ENCODE measurements around the gene PCK1. TPM values are rescaled to one million over a fixed set of nuclear protein-coding genes. Genes with fewer than 3 reads are reported as not detected.
A peak's percentile ranks its signal among the peaks of the same experiment; 100 is the strongest.
"Not testable (repeated sequence)": the region's sequence is repeated elsewhere in the genome, so short reads cannot be mapped to it uniquely, and the experiment has no call there.

Gene PCK1
- total RNA-seq (2021) = not detected in 2 replicates
- long read RNA-seq = 0 reads

DNA sequence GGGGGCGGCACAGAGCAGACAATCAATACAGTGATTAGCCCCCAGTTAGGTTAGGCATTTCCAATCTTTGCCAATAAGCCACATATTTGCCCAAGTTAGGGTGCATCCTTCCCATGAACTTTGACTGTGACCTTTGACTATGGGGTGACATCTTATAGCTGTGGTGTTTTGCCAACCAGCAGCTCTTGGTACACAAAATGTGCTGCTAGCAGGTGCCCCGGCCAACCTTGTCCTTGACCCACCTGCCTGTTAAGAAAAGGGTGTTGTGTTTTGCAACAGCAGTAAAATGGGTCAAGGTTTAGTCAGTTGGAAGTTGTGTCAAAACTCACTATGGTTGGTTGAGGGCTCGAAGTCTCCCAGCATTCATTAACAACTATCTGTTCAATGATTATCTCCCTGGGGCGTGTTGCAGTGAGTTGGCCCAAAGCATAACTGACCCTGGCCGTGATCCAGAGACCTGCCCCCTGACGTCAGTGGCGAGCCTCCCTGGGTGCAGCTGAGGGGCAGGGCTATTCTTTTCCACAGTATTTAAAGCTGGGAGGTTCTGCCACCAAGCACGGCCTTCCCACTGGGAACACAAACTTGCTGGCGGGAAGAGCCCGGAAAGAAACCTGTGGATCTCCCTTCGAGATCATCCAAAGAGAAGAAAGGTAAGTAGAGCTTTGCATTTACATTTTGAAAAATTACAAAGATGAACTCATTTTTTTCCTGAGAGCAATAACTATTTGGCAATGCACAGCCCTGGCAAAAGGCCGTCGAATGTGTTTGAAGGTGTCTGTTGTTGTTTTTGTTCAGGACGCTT, at the start of gene PCK1:
PCK1 (plus strand) TSS at position 557 of the 802 bp plus-strand sequence. CDS start 302 bp downstream, outside the sequence.
- H3K4ac ChIP-seq (ENCODE audit: low read depth, low read length) = no peak within 1 kb of the TSS

DNA sequence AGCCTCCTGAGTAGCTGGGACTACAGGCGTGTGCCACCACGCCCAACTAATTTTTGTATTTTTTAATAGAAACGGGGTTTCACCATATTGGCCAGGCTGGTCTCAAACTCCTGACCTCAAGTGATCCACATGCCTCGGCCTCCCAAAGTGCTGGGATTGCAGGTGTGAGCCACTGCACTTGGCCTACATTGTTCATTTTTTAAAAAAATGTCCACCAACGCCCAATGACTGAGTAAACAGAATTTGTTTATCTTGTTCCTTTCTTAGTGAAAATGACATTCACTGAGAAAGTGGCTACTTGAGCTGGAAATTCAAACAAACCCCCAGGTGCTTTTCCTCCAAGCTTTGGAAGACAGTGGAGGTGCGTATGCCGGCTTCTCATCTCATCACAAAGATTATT, 49.2 kb upstream of the PCK1 start:
- H2AK5ac ChIP-seq (ENCODE audit: insufficient read length, low read length); H3K4me2 ChIP-seq (ENCODE audit: insufficient read depth, insufficient read length, low read length): not testable (repeated sequence)

More for the DNA sequence above, at the start of gene PCK1:
- H3K79me2 ChIP-seq (ENCODE audit: insufficient read depth, low read length) = no peaks in the 10 kb centered on the region
- Mint-ChIP-seq H3K36me3 (ENCODE audit: insufficient read depth in 1 of 3, low read depth in 3 of 3) (no peaks in the 10 kb centered on the region; a peak in 1 of 7 replicates), H3K4me3 (no peak within 1 kb of the TSS), H3K27me3 (ENCODE audit: low read depth) (peaks cover 21% of the 10 kb centered on the region), H3K27ac (no peak within 1 kb of the TSS; a peak in 1 of 7 replicates), H3K4me1 (no peaks in the 10 kb centered on the region), H3K9me3 (no peaks in the 10 kb centered on the region)
- no peak within 1 kb of the TSS for H3K9ac ChIP-seq (ENCODE audit: extremely low read depth, insufficient read length, low read length)
- H3K56ac ChIP-seq (ENCODE audit: insufficient read length, low read depth, low read length) = no peak within 1 kb of the TSS
- H4K5ac ChIP-seq (ENCODE audit: insufficient read length, low read depth, low read length) = no peak within 1 kb of the TSS
- no peak within 1 kb of the TSS for H2BK15ac ChIP-seq (ENCODE audit: low read depth, low read length)
- no peak within 1 kb of the TSS for H3K23ac ChIP-seq (ENCODE audit: insufficient read length, low read depth, low read length)
- TF ChIP-seq, protein P1, sequence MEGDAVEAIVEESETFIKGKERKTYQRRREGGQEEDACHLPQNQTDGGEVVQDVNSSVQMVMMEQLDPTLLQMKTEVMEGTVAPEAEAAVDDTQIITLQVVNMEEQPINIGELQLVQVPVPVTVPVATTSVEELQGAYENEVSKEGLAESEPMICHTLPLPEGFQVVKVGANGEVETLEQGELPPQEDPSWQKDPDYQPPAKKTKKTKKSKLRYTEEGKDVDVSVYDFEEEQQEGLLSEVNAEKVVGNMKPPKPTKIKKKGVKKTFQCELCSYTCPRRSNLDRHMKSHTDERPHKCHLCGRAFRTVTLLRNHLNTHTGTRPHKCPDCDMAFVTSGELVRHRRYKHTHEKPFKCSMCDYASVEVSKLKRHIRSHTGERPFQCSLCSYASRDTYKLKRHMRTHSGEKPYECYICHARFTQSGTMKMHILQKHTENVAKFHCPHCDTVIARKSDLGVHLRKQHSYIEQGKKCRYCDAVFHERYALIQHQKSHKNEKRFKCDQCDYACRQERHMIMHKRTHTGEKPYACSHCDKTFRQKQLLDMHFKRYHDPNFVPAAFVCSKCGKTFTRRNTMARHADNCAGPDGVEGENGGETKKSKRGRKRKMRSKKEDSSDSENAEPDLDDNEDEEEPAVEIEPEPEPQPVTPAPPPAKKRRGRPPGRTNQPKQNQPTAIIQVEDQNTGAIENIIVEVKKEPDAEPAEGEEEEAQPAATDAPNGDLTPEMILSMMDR (conservative IDR thresholded peaks at IDR 0.05) = no peak
- no peak within 1 kb of the TSS for H2BK120ac ChIP-seq (ENCODE audit: low read depth, low read length, poor library complexity, severe bottlenecking)
- no peak within 1 kb of the TSS for H3K18ac ChIP-seq (ENCODE audit: insufficient read length, low read depth, low read length)
- no peaks in the 10 kb centered on the region for H4K20me1 ChIP-seq (ENCODE audit: control insufficient read depth, insufficient read depth, insufficient read length)
- no peaks in the 10 kb centered on the region for H3K79me1 ChIP-seq (ENCODE audit: insufficient read depth, low read depth, low read length, poor library complexity, severe bottlenecking)
- H3K27ac ChIP-seq (ENCODE audit: insufficient read length, low read depth, low read length) = no peak within 1 kb of the TSS
- no peaks in the 10 kb centered on the region for H3K23me2 ChIP-seq (ENCODE audit: insufficient read length, low read depth, low read length, poor library complexity, severe bottlenecking)
- no peak for DNase-seq
- no peaks in the 10 kb centered on the region for H3K4me1 ChIP-seq (ENCODE audit: insufficient read depth, low read length)
- WGBS (ENCODE audit: extremely low coverage, insufficient read length, low lambda C conversion rate) = no CpG with 5 or more reads among the region's 14 CpGs
- no peaks in the 10 kb centered on the region for H3K9me3 ChIP-seq (ENCODE audit: control insufficient read depth, low read depth, low read length)
- H2BK12ac ChIP-seq (ENCODE audit: insufficient read length, low read depth, low read length) = no peak within 1 kb of the TSS
- peak within 1 kb of the TSS; percentile 73 for H4K8ac ChIP-seq (replicated peaks; ENCODE audit: insufficient read length, low read depth, low read length)
- H2BK5ac ChIP-seq (ENCODE audit: insufficient read length, low read length) = no peak within 1 kb of the TSS
- H3K14ac ChIP-seq (ENCODE audit: insufficient read depth, low read length) = no peak within 1 kb of the TSS
- H4K91ac ChIP-seq (ENCODE audit: insufficient read length, low read depth, low read length) = no peak within 1 kb of the TSS
- H3T11ph ChIP-seq (ENCODE audit: low read length) = no peak within 1 kb of the TSS
- no peak within 1 kb of the TSS for H2AFZ ChIP-seq (ENCODE audit: low read length)
- no peak within 1 kb of the TSS for H3K4me2 ChIP-seq (ENCODE audit: insufficient read depth, insufficient read length, low read length)
- H2BK20ac ChIP-seq (ENCODE audit: low read depth, low read length, poor library complexity, severe bottlenecking) = no peak within 1 kb of the TSS
- no peaks in the 10 kb centered on the region for H3K27me3 ChIP-seq (ENCODE audit: insufficient read depth, low read length)
- H2AK5ac ChIP-seq (ENCODE audit: insufficient read length, low read length) = no peak within 1 kb of the TSS

More for the DNA sequence above, 49.2 kb upstream of the PCK1 start:
- Mint-ChIP-seq H3K4me1 (peaks cover 37 to 40% of the 10 kb centered on the region in 2 experiments), H3K27ac (peak overlapping the region in 1 of 3 experiments; percentile 15; a peak in 1 of 7 replicates)
- H3K27ac ChIP-seq (ENCODE audit: insufficient read length, low read depth, low read length); H3K23ac ChIP-seq (ENCODE audit: insufficient read length, low read depth, low read length); H2BK120ac ChIP-seq (ENCODE audit: low read depth, low read length, poor library complexity, severe bottlenecking); H3K9me3 ChIP-seq (ENCODE audit: control insufficient read depth, low read depth, low read length); H3K27me3 ChIP-seq (ENCODE audit: insufficient read depth, low read length); H3T11ph ChIP-seq (ENCODE audit: low read length); H3K36me3 Mint-ChIP-seq (ENCODE audit: insufficient read depth in 1 of 3, low read depth in 3 of 3); H2BK5ac ChIP-seq (ENCODE audit: insufficient read length, low read length); DNase-seq; H3K27me3 Mint-ChIP-seq (ENCODE audit: low read depth); H3K14ac ChIP-seq (ENCODE audit: insufficient read depth, low read length); H2BK12ac ChIP-seq (ENCODE audit: insufficient read length, low read depth, low read length); H2BK15ac ChIP-seq (ENCODE audit: low read depth, low read length); H2BK20ac ChIP-seq (ENCODE audit: low read depth, low read length, poor library complexity, severe bottlenecking); H4K8ac ChIP-seq (replicated peaks; ENCODE audit: insufficient read length, low read depth, low read length); H3K79me1 ChIP-seq (ENCODE audit: insufficient read depth, low read depth, low read length, poor library complexity, severe bottlenecking); H3K18ac ChIP-seq (ENCODE audit: insufficient read length, low read depth, low read length); H3K9ac ChIP-seq (ENCODE audit: extremely low read depth, insufficient read length, low read length); H3K4me1 ChIP-seq (ENCODE audit: insufficient read depth, low read length); H3K9me3 Mint-ChIP-seq; H3K23me2 ChIP-seq (ENCODE audit: insufficient read length, low read depth, low read length, poor library complexity, severe bottlenecking); H3K79me2 ChIP-seq (ENCODE audit: insufficient read depth, low read length); H3K4me3 Mint-ChIP-seq; H3K56ac ChIP-seq (ENCODE audit: insufficient read length, low read depth, low read length); H4K5ac ChIP-seq (ENCODE audit: insufficient read length, low read depth, low read length); H4K91ac ChIP-seq (ENCODE audit: insufficient read length, low read depth, low read length); H4K20me1 ChIP-seq (ENCODE audit: control insufficient read depth, insufficient read depth, insufficient read length); H3K4ac ChIP-seq (ENCODE audit: low read depth, low read length); H2AFZ ChIP-seq (ENCODE audit: low read length): not testable (repeated sequence)
- WGBS (ENCODE audit: extremely low coverage, insufficient read length, low lambda C conversion rate) = no CpG with 5 or more reads among the region's 7 CpGs

Data from H9 (cell line).